Fibroblast of the aortic adventitia (primary cell): ENCODE results near the gene GPSM3. TPM values are rescaled to one million over a fixed set of nuclear protein-coding genes. Genes with fewer than 3 reads are reported as not detected.

ENCODE experiments used
- DNase-seq: peaks from one replicate; pipeline ENCODE4 v3.0.0-alpha.2; 2010; ENCODE audit warnings: low read depth
- H3K4me3 ChIP-seq: 2 replicates; pipeline ENCODE4 v1.5.1; 2011; ENCODE audit warnings: low read depth, mild to moderate bottlenecking, control low read depth, low read length, moderate library complexity
- CTCF ChIP-seq: IDR thresholded peaks from 2 replicates; pipeline ENCODE4 v1.5.1; 2011; ENCODE audit warnings: mild to moderate bottlenecking, low read length, control low read depth, inconsistent platforms; ENCODE audit not compliant: insufficient read depth
- total RNA-seq: library from RNA; depleted of rRNA; stranded (reverse); fragments of >200 nt; gene quantifications from 2 replicates; pipeline ENCODE4 v1.2.3, GENCODE V29; 2012; ENCODE audit warnings: low replicate concordance

Gene GPSM3
- total RNA-seq, 1 donor: 0.90 TPM

GRCh38 chr6:32177788-32178546, 14.5 kb downstream of the GPSM3 start, which contains the start of gene RNF5:
Gene RNF5, plus strand, starts transcription at chr6:32178405. Its CDS starts 107 bp downstream, at chr6:32178512.
- DNase-seq: peak; percentile 100
- TF ChIP-seq CTCF: no peak
- peak within 1 kb of the TSS; percentile 94 for H3K4me3 ChIP-seq

- peak overlapping the region; percentile 94 for H3K4me3 ChIP-seq
- DNase-seq: no peak
- no peak for TF ChIP-seq CTCF
Measured at GRCh38 chr6:32177183-32177787, 15.2 kb downstream of the GPSM3 start.

- H3K4me3 ChIP-seq: peak overlapping the region; percentile 94
- peak; percentile 71 for DNase-seq
- no peak for TF ChIP-seq CTCF
Measured at GRCh38 chr6:32176476-32177182, 15.8 kb downstream of the GPSM3 start.

DNA sequence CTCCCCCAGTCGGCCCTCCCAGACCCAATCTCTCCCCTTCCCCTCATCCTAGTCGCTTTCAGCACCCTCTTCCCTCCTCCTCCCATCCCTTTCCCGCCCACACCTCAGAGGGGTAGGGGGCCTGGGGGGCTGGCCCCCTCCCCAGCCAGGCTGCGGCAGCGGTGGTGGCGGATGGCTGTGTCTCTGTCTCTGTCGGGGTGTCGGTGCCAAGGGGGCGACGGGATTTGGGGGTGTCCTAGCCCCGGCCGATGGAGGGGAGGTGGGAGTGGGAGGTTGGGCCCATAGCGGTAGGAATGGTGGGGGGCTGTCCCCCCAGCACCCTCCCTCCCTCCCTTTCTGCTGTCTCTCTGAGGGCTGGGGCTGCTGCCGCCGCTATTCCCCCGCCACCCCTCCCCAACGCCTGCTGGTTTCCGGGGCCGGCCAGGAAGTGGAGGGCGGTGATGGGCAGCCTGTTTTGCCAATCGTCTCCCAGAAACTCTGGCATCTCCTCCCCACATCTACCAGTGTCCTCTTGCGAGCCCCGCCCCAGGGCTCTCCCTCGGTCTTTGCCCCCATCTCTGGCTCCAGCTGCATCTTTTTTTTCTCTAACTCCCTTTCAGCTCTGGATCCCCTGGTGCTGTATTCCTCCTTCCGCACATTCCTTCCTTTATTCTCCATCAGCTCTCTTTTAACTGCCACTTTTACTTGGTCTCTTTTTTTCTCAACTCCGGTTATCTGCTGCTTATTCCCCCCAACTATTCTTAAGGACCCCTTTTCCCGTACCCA, 16.6 kb downstream of the GPSM3 start, which contains the start of gene AGPAT1:
AGPAT1 (minus strand) TSS at position 374 of the 765 bp plus-strand sequence. CDS start 4,588 bp downstream, outside the sequence.
- TF ChIP-seq CTCF: no peak
- H3K4me3 ChIP-seq: peak within 1 kb of the TSS; percentile 94
- DNase-seq: peak; percentile 98

- no peak for DNase-seq
- TF ChIP-seq CTCF: no peak
- peak overlapping the region; percentile 94 for H3K4me3 ChIP-seq
Measured at GRCh38 chr6:32175322-32175710, 17.1 kb downstream of the GPSM3 start.

GRCh38 chr6:32174416-32174815, 18.0 kb downstream of the GPSM3 start:
- peak overlapping the region; percentile 94 for H3K4me3 ChIP-seq
- no peak for TF ChIP-seq CTCF
- no peak for DNase-seq
